Activated T-cell treated with anti-CD3 and anti-CD28 coated beads, Interleukin-2, amount 50 U/mL, for 24 hours (primary cell): Measurements from ENCODE around the gene FAM168A.

ENCODE experiments used
- DNase-seq: peaks from one replicate; pipeline ENCODE4 v3.0.0-alpha.2; 2020
- H3K27ac Mint-ChIP-seq: 2 replicates; pipeline ENCODE4 v1.8.0; 2020; ENCODE audit warnings: mild to moderate bottlenecking, mixed read lengths
- H3K27me3 Mint-ChIP-seq: 2 replicates; pipeline ENCODE4 v1.8.0; 2020; ENCODE audit warnings: mixed read lengths
- H3K36me3 Mint-ChIP-seq: 2 replicates; pipeline ENCODE4 v1.8.0; 2020; ENCODE audit warnings: low read depth, mixed read lengths
- H3K4me1 Mint-ChIP-seq: 2 replicates; pipeline ENCODE4 v1.8.0; 2020; ENCODE audit warnings: low read depth, mixed read lengths
- H3K4me3 Mint-ChIP-seq: 2 replicates; pipeline ENCODE4 v1.8.0; 2020; ENCODE audit warnings: mild to moderate bottlenecking, moderate library complexity, mixed read lengths
- H3K9me3 Mint-ChIP-seq: 2 replicates; pipeline ENCODE4 v1.8.0; 2020; ENCODE audit warnings: mixed read lengths

Gene FAM168A

DNA sequence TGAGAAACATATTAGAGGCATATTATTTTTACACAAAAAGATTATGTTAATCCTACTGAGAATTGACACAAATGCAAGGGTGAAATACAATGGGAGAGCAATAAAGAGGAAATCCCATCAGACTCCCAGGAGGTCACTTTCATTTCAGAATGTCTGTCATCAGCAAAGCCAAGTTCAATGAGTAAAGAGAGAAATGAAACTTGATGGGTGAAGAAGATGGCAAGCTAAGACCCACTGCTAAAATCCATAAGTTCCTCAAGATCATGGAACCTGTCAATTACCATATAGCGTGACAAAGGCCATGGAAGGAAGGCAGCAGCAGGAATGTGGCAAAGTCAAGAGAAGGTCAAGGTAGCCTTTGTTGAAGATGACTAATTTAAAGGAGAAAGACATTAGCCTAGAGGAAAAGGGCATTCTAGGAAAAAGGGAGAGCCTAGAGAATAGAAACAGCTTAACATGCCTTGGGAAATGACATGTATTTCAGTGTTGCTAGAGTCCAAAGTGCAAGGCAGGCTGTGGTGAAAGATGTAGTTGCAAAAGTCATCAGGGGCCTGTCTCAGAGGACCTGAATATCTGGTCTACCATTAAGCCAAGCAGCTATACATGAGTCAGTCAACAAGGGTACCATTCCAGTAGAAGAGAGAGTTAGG is 43.1 kb downstream of the FAM168A start:
- no peaks in the 10 kb centered on the region for H3K27me3 Mint-ChIP-seq
- DNase-seq = no peak
- no peaks in the 10 kb centered on the region for H3K9me3 Mint-ChIP-seq
- H3K27ac Mint-ChIP-seq = no peak overlapping the region
- peaks cover 8% of the 10 kb centered on the region for H3K36me3 Mint-ChIP-seq
- no peak overlapping the region for H3K4me3 Mint-ChIP-seq
- H3K4me1 Mint-ChIP-seq = peaks cover 20% of the 10 kb centered on the region

- Mint-ChIP-seq H3K27ac (no peak overlapping the region), H3K36me3 (peaks cover 4% of the 10 kb centered on the region), H3K27me3 (no peaks in the 10 kb centered on the region), H3K4me1 (peaks cover 20% of the 10 kb centered on the region), H3K9me3 (no peaks in the 10 kb centered on the region), H3K4me3 (no peak overlapping the region)
- DNase-seq = no peak
These were observed 44.6 kb downstream of the FAM168A start for GRCh38 chr11:73553266-73553665.

GRCh38 chr11:73551677-73552076 is 46.2 kb downstream of the FAM168A start:
- Mint-ChIP-seq H3K4me1 (peaks cover 20% of the 10 kb centered on the region), H3K9me3 (no peaks in the 10 kb centered on the region), H3K27me3 (no peaks in the 10 kb centered on the region), H3K36me3 (peaks cover 3% of the 10 kb centered on the region), H3K4me3 (no peak overlapping the region), H3K27ac (no peak overlapping the region)
- no peak for DNase-seq

DNA sequence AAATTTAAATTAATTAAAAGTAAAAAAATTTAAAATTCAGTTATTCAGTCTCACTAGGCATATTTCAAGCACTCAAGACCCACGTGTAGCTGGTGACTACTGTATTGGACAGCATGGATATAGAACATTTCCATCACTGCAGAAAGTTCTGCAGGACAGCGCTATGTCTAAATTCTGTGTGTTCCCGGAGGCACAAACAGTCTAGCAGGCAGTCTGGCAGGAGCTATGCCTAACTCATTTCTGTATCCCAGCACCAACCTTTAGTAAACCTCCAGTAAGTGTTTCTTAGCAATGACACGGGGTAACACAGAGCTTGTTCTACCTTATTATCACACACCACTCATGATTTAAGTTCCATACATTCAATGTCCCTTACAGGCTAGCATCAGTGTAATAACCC is 48.5 kb downstream of the FAM168A start:
- no peak for DNase-seq
- Mint-ChIP-seq H3K9me3 (no peaks in the 10 kb centered on the region), H3K4me3 (no peak overlapping the region), H3K27ac (no peak overlapping the region), H3K36me3 (no peaks in the 10 kb centered on the region), H3K27me3 (no peaks in the 10 kb centered on the region), H3K4me1 (peaks cover 18% of the 10 kb centered on the region)

GRCh38 chr11:73547706-73548595 is 50.0 kb downstream of the FAM168A start:
- Mint-ChIP-seq H3K36me3 (no peaks in the 10 kb centered on the region), H3K27ac (no peak overlapping the region)
- no peak for DNase-seq

DNA sequence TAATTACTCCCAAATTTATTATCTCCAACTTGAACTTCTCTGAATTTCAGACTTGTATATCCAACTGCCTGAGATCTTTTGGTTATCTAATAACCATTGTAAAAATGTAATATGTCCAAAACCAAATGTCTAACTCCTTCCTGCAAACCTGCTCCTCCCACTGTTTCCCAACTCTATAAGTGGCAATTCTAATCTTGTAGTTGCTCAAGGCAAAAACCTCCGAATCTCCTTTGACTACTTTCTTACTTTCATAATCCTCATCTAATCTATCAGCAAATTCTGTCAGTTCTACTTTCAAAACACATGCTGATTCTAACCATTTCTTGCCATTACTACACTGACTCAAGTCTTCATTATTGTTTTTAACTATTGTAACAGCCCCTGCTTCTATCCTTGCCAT is 55.7 kb downstream of the FAM168A start:
- no peak overlapping the region for H3K27ac Mint-ChIP-seq
- H3K36me3 Mint-ChIP-seq = no peaks in the 10 kb centered on the region
- H3K27me3 Mint-ChIP-seq = no peaks in the 10 kb centered on the region
- no peak for DNase-seq
- no peaks in the 10 kb centered on the region for H3K9me3 Mint-ChIP-seq
- peaks cover 32% of the 10 kb centered on the region for H3K4me1 Mint-ChIP-seq
- H3K4me3 Mint-ChIP-seq = no peak overlapping the region

More at GRCh38 chr11:73547706-73548595, 50.0 kb downstream of the FAM168A start:
- H3K4me3 Mint-ChIP-seq = no peak overlapping the region
- no peaks in the 10 kb centered on the region for H3K27me3 Mint-ChIP-seq
- H3K4me1 Mint-ChIP-seq = peaks cover 19% of the 10 kb centered on the region
- no peaks in the 10 kb centered on the region for H3K9me3 Mint-ChIP-seq

- Mint-ChIP-seq H3K27ac (no peak overlapping the region), H3K4me1 (peaks cover 32% of the 10 kb centered on the region), H3K36me3 (peaks cover 2% of the 10 kb centered on the region), H3K4me3 (no peak overlapping the region), H3K27me3 (no peaks in the 10 kb centered on the region), H3K9me3 (no peaks in the 10 kb centered on the region)
- no peak for DNase-seq
These were observed 58.3 kb downstream of the FAM168A start for GRCh38 chr11:73539506-73540084.

- Mint-ChIP-seq H3K36me3 (peaks cover 2% of the 10 kb centered on the region), H3K9me3 (no peaks in the 10 kb centered on the region), H3K27me3 (no peaks in the 10 kb centered on the region), H3K27ac (peak overlapping the region; percentile 83), H3K4me3 (no peak overlapping the region), H3K4me1 (peaks cover 35% of the 10 kb centered on the region)
- DNase-seq = no peak
These were observed 59.5 kb downstream of the FAM168A start for GRCh38 chr11:73538381-73538872.

DNA sequence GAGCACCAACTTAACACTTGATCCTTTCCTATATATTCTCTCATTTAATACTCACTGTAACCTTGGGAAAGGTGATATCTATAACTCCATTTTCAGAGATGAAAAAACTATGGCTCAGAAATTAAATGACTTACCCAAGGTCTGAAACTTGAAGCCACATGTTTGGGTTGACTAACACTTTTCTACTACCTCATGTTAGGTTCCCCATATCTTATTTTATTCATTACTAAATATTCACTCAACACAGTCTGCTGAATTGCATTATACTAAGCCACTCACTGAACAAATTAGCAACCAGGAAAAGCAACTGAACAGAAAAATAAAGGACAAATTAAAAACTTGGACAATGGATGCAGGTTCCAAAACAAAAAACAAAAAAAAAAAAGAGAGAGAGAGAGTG is 59.9 kb downstream of the FAM168A start:
- peak overlapping the region; percentile 83 for H3K27ac Mint-ChIP-seq
- peaks cover 2% of the 10 kb centered on the region for H3K36me3 Mint-ChIP-seq
- peaks cover 38% of the 10 kb centered on the region for H3K4me1 Mint-ChIP-seq
- H3K4me3 Mint-ChIP-seq = no peak overlapping the region
- DNase-seq = no peak
- no peaks in the 10 kb centered on the region for H3K27me3 Mint-ChIP-seq
- H3K9me3 Mint-ChIP-seq = no peaks in the 10 kb centered on the region

GRCh38 chr11:73536961-73537360 is 61.0 kb downstream of the FAM168A start:
- H3K27ac Mint-ChIP-seq = no peak overlapping the region
- H3K4me3 Mint-ChIP-seq = no peak overlapping the region
- no peak for DNase-seq
- peaks cover 35% of the 10 kb centered on the region for H3K4me1 Mint-ChIP-seq
- H3K27me3 Mint-ChIP-seq = no peaks in the 10 kb centered on the region
- peaks cover 2% of the 10 kb centered on the region for H3K36me3 Mint-ChIP-seq
- H3K9me3 Mint-ChIP-seq = no peaks in the 10 kb centered on the region

GRCh38 chr11:73532310-73532709 is 65.6 kb downstream of the FAM168A start:
- DNase-seq = no peak
- H3K27me3 Mint-ChIP-seq = no peaks in the 10 kb centered on the region
- H3K4me1 Mint-ChIP-seq = peaks cover 35% of the 10 kb centered on the region
- H3K4me3 Mint-ChIP-seq = no peak overlapping the region
- H3K27ac Mint-ChIP-seq = no peak overlapping the region
- peaks cover 2% of the 10 kb centered on the region for H3K36me3 Mint-ChIP-seq
- H3K9me3 Mint-ChIP-seq = no peaks in the 10 kb centered on the region

DNA sequence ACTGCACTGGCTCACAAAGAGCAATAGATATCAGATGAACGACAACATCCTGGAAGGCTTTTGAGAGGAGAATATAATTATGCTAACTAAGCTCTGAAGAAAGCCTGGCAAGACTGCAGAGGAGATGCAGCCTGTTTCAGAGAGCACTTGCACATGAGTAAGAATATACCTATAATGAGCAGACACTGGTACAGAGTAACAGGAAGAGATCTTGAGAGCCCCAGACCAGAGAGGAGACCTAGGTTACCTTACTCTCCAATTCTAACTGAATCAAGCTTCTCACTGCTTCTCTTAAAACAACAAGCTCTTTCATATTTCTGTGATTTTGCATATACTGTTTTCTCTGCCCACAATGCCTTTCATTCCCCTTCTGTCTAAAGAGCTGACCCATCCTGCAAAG is 66.5 kb downstream of the FAM168A start:
- H3K36me3 Mint-ChIP-seq = no peaks in the 10 kb centered on the region
- H3K27me3 Mint-ChIP-seq = no peaks in the 10 kb centered on the region
- no peak overlapping the region for H3K4me3 Mint-ChIP-seq
- peaks cover 41% of the 10 kb centered on the region for H3K4me1 Mint-ChIP-seq
- no peak for DNase-seq
- H3K27ac Mint-ChIP-seq = no peak overlapping the region
- H3K9me3 Mint-ChIP-seq = no peaks in the 10 kb centered on the region

GRCh38 chr11:73530109-73530508 is 67.8 kb downstream of the FAM168A start:
- H3K36me3 Mint-ChIP-seq = no peaks in the 10 kb centered on the region
- H3K4me3 Mint-ChIP-seq = no peak overlapping the region
- no peaks in the 10 kb centered on the region for H3K27me3 Mint-ChIP-seq
- no peak overlapping the region for H3K27ac Mint-ChIP-seq
- no peaks in the 10 kb centered on the region for H3K9me3 Mint-ChIP-seq
- peaks cover 42% of the 10 kb centered on the region for H3K4me1 Mint-ChIP-seq
- no peak for DNase-seq

DNA sequence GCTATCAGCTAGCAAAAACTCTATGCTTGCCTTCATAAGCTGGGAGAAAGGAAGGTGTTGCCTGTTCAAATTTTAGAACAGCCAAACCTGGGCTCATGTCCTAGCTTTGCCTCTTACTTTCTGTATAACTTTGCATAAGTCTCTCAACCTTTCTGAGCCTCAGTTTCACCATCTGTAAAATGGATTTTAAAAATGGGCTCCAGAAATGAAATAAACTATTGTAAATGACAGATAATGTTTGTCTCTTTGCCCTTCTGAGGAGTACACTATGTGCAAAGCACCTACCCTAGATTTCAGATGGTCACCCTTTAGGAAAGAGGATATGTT is 68.7 kb downstream of the FAM168A start:
- H3K27ac Mint-ChIP-seq = no peak overlapping the region
- no peak overlapping the region for H3K4me3 Mint-ChIP-seq
- peaks cover 42% of the 10 kb centered on the region for H3K4me1 Mint-ChIP-seq

More for the DNA sequence above, 68.7 kb downstream of the FAM168A start:
- DNase-seq = no peak
- H3K27me3 Mint-ChIP-seq = no peaks in the 10 kb centered on the region
- H3K36me3 Mint-ChIP-seq = no peaks in the 10 kb centered on the region
- no peaks in the 10 kb centered on the region for H3K9me3 Mint-ChIP-seq
